ENCODE data around the gene GLT8D1.

DNA sequence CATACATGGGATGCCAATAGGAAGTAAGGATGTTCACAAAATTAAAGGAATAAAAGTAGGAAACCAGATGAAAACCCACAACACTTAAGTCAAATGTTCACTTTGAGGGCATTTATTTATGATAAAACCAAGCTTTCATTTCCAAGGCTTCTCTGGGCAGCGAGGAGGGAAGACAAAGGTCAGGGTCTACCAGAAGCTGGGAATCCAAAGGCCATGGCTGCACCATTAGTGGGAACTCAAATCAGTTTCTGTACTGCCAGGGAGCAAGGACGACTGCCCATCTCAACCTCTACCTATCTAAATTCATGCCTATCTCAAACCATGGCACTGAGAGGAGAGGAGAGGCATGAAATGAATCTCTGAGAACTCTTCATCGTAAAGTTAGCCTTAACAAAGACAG, 42.5 kb downstream of the GLT8D1 start:
- TF ChIP-seq CTCF (IDR thresholded peaks at IDR 0.05; ENCODE audit: low read depth, low read length, poor library complexity, severe bottlenecking) (no peak), EZH2phosphoT487 (IDR thresholded peaks at IDR 0.05; ENCODE audit: borderline replicate concordance, low read length) (no peak)
